ENCODE results near the gene LRRC27.

- TF ChIP-seq POLR2A (IDR thresholded peaks at IDR 0.05) (no peak), CTCF (IDR thresholded peaks at IDR 0.05) (no peak)
Measured at GRCh38 chr10:132342553-132342952, 10.6 kb downstream of the LRRC27 start.

Measured in prostate gland (tissue), 2 donors.